Fibroblast of pulmonary artery (primary cell): ENCODE results near the gene CNTNAP2.

Experiments used
- DNase-seq: peaks from one replicate; pipeline ENCODE4 v3.0.0-alpha.2; 2010; ENCODE audit warnings: low read depth
- H3K4me3 ChIP-seq: replicated peaks from 2 replicates; pipeline ENCODE4 v1.5.1; 2011; ENCODE audit warnings: low read depth, mild to moderate bottlenecking, control low read depth, low read length, moderate library complexity
- TF ChIP-seq, protein P1 (sequence below): IDR thresholded peaks from 2 replicates; pipeline ENCODE4 v1.5.1; 2011; ENCODE audit warnings: mild to moderate bottlenecking, control low read depth, low read length, inconsistent platforms; ENCODE audit errors: missing control alignments

Gene CNTNAP2

DNA sequence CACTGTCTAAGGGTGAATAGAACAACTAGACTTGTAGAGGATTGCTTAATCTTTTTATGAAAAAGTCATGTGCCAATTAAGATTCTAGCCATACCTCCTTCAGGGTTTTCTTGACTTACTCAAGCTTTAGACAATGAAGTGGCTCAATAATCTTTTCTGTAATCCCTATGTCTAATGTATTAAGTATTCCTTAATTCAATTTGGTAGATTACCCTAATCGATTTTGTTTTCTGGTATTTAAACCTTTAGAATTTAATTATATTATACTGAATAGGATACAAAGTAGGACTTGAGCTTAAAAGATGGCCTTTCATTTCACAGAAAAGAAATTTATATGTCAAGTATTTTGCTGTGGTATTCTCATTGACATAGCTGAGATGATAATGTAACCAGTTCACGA lies 1876.1 kb downstream of the CNTNAP2 start:
- no peak for DNase-seq
- TF ChIP-seq, protein P1, sequence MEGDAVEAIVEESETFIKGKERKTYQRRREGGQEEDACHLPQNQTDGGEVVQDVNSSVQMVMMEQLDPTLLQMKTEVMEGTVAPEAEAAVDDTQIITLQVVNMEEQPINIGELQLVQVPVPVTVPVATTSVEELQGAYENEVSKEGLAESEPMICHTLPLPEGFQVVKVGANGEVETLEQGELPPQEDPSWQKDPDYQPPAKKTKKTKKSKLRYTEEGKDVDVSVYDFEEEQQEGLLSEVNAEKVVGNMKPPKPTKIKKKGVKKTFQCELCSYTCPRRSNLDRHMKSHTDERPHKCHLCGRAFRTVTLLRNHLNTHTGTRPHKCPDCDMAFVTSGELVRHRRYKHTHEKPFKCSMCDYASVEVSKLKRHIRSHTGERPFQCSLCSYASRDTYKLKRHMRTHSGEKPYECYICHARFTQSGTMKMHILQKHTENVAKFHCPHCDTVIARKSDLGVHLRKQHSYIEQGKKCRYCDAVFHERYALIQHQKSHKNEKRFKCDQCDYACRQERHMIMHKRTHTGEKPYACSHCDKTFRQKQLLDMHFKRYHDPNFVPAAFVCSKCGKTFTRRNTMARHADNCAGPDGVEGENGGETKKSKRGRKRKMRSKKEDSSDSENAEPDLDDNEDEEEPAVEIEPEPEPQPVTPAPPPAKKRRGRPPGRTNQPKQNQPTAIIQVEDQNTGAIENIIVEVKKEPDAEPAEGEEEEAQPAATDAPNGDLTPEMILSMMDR, result no peak
- H3K4me3 ChIP-seq, result no peak overlapping the region

DNA sequence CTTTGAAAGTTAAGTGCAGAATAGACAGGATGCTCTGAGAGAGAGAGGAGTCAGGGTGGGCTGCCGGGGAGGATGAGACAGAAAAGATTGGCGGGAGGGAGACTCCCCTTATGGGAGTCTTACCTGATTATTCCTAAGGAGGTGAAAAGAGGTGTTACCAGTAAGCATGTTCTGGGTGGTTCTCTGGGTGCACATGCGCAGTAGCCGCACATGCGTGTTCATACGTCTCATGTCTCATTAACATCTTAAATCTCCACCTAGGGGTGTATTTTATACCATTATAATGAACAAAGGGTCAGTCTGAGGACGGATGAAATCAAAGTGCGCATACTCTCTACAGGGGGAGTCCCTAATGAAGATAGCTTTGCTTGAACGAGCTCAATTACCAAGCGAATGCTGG lies 1881.0 kb downstream of the CNTNAP2 start:
- no peak for DNase-seq
- TF ChIP-seq, protein P1, result no peak
- H3K4me3 ChIP-seq, result no peak overlapping the region

DNA sequence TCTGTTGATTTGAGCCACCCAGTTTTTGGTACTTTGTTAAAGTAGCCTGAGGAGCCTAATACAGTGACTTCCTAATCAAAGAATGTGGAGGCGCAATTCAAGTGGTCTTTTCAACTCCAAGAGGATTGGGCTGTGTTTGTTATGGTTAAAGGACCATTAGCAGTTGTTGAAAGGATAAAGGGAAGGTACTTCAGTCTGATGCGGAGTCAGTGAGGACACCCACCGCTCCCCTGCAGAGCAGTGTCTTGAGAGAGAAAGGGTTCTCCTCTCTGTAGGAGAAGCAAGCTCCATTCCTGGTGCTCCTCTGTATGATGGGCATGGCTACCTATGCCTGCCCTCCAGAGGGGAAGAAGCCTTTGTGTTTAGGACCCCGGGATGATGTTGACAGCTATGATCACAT lies 1883.4 kb downstream of the CNTNAP2 start:
- no peak for DNase-seq
- TF ChIP-seq, protein P1, result no peak
- H3K4me3 ChIP-seq, result no peak overlapping the region

DNA sequence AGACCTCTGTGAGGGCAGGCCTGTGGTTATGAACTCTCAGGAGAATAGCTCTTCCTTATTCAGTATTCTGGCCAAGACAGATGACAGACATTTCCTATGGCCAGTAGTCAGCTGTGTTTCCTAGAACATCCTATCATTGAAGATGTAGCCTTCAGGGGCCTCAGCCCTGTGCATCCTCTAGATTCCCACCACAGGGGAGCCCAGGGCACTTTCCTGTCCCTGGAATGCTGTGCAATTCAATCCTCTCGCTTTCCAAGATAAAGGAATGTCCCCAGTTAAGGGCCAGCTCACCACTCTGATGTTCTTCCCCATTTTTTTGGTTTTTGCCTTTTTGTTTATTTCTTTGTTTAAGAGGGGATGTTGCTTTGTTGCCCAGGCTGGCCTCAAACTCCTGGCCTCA lies 1895.2 kb downstream of the CNTNAP2 start:
- no peak for DNase-seq
- TF ChIP-seq, protein P1, result no peak
- no peak overlapping the region for H3K4me3 ChIP-seq

DNA sequence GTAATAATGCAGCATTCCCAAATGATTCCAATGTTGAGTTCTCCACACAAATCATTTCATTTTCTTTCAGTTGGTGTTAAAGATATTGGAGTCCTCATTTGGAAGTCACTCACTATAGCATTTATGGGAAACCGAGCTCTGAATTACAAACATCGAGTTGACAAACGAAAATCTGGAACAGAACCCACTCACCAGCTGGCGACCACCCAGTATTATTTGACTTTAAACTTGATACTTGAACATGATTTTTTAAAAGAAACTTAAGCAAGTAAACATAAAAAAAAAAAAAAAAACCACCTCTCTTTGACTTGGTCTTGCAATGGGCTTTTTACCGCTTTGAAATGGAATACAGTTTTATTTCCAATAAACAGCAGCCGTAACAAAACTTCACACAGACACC lies 1897.4 kb downstream of the CNTNAP2 start:
- no peak for DNase-seq
- H3K4me3 ChIP-seq, result no peak overlapping the region
- TF ChIP-seq, protein P1, result no peak

DNA sequence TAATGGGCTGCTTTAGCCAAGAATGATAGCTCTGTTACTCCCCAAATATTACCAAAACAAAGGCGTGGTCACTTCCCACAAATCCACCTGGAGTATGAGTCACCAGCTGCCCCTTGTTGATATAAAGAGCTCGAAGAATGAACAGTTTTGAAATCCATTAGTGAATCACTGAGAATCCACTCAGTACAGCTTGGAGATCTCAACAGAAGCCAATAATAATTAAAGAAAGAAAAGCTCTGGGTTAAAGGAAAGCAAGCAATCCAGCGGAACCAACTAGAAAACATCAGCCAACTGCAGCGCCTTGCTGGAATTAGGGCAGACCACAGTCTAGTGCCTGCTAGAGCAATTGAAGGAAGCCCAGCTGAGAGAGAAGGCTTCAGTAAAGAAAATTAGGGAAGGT lies 1897.9 kb downstream of the CNTNAP2 start:
- DNase-seq, result no peak
- no peak overlapping the region for H3K4me3 ChIP-seq
- TF ChIP-seq, protein P1, result no peak

DNA sequence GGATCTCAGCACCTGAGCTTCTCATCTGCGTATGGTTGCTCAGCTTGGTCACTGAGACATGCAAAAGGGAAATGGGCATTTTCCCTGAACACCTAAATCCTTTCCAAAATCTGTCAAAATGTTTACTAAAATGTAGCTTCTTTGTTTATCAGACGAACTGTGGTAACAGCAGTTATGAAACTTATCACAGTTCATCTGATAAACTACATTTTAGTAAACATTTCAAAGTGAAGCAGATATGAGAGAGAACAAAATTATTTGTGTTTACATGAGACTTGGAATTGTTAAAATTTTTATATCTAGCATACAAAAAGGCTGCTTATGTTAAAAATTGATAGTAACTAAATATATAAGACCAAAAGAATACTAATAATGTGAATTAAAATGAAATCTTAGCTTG lies 1900.5 kb downstream of the CNTNAP2 start:
- TF ChIP-seq, protein P1, result no peak
- DNase-seq, result no peak
- no peak overlapping the region for H3K4me3 ChIP-seq
